GM19193 (cell line): ENCODE measurements around the gene ADCY9.

ENCODE experiments used
- POLR2A ChIP-seq: IDR thresholded peaks from 4 replicates; pipeline ENCODE4 v1.6.1; 2011; ENCODE audit not compliant: insufficient read depth, insufficient read length; ENCODE audit errors: extremely low read depth

Gene ADCY9

DNA sequence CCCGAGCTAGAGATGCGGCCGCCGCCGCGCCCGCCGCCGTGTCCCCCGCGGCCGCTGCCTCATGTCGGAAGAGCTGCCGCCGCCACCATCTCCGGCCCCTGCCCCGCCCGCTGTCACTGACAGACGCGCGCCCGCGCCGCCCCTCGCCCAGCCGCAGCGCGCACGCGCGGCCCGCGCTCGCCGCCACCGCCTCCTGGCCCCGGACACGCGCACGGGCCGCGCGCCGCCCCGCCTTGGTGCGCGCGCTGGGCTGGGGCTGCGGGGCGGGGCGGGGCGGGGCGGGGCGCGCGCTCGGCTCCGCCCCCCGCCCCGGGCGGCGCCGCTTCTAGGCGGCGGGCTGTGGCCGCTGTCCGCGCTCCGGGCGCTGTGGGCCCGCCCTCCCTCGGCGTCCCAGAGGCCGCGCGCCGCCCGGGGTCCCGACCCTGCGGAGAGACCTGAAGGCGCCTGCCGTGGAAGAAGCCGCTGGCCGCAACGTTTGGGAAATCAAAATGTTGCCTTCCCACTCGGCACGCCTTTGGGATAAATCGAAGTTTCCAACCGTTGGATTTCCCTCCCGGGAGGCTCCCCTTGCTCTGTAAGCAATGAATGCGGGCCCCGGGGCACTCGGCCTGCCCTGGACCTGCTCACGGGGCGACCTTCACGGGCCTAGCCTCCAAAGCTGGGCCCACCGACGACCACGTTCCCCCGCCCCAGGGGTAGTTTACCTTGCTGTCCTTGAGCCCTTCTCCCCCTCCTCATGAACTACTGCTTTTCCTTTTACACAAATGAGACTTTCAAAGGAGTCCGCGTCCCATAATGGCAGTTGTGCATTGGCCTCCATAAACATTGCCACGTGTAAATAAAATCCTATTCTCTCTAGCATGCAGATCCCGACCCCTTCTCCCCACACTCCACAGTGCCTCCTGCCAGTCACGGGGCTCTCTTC is at the start of gene ADCY9:
Gene ADCY9, minus strand, starts transcription at position 118 of the 925 bp plus-strand sequence. CDS start 1,000 bp downstream, outside the sequence.
- TF ChIP-seq POLR2A = no peak

DNA sequence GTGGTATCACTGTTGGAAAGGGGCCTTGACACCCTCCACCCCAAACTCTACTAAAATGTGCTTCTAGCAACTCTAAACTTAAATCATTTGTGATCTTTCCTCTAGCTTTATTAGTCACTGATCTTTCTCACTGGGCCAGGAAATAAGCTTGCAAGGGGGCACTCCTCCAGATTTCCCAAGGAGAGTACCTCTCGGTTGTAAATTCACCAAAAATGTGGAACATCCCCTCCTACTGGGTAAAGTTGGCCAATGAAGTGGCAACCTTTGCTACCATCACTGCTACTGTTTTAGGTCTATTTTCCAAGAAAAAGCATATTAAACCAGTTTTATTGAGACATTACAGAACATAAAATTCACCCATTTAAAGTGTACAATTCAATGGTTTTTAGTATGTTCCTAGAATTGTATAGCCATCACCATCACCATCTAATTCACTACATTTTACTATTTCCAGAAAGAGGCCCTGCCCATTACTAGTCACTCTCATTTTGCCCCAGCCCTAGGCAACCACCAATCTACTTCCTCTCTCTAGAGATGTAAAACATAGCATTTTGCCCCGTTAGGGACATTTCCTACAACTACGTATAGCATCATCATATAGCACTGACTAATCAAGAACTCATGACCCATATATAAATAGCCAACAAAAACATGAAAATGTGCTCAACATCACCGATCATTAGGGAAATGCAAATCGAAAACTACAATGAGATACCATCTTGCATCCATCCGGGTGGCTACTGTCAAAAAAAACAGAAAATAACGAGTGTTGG is 44.6 kb upstream of the ADCY9 start:
- no peak for TF ChIP-seq POLR2A

DNA sequence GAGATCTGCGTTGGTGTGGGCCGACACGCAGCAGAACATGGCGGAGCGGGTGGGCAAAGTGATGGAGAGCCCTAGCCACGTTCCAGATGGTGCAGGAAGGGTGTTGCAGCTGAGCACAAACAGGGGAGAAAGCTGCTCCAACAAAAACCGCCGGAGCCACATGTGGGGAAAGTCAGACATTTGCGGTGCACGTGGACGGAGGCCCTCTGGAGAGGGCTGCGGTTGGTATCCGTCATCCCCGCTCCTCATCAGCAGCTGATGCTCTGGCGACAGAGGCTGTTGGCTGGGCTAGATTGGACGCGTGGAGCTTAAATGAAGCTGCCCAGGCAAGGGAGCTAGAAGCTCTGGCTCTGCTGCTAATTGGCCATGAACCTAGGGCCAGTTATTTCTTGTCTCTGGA is 43.5 kb upstream of the ADCY9 start:
- no peak for TF ChIP-seq POLR2A

DNA sequence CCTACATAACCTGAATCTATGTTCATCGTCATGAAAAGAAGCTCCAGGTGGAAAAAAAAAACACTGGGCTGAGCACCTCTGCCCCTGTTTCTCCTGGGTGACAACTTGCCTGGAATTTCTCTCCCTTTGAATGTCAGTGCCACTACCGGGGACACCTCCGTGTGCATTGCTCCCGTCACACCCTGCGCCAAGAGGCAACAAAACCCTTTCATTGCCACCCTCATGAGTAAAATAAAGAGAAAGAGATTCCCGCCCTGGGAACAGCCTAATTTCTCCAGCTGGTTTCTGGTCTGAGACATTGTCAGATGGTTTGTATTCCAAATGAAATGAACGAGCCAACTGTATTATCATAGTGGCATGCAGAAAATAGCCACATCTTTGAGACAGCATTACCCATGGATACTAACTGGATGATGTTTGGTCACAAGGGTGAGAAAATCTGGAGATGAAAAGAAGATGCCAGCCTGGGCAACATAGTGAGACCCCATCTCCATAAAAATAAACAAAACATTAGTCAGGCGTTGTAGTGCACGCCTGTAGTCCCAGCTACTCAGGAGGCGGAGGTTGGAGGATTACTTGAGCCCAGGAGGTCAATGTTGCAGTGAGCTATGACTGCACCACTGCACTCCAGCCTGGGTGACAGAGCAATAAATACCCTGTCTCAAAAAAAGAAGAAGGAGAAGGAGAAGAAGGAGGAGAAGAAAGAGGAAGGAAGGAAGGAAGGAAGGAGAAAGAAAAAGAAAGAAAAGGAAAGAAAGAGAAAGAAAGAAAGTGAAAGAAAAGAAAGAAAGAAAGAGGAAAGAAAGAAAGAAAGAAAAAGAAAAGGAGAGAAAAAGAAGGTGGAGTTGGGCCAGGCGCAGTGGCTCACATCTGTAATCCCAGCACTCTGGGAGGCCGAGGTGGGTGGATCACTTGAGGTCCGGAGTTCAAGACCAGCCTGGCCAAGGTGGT is 42.2 kb upstream of the ADCY9 start:
- no peak for TF ChIP-seq POLR2A

DNA sequence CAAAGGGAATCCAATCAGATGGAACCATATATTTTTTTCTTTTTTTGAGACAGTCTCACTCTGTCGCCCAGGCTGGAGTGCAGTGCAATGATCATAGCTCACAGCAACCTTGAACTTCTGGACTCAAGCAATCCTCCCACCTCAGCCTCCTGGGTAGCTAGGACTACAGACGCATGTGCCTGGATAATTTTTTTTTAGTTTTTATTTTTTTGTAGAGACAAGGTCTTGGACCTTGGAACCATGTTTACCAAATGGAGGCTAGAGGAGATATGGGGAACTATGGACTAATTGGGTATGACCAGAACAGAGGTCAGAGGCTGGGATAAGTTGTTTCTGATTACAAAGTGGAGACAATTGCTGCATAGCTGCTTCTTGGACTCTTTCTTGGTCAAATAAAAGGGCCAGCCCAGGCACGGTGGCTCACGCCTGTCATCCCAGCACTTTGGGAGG is 41.2 kb upstream of the ADCY9 start:
- TF ChIP-seq POLR2A = no peak

DNA sequence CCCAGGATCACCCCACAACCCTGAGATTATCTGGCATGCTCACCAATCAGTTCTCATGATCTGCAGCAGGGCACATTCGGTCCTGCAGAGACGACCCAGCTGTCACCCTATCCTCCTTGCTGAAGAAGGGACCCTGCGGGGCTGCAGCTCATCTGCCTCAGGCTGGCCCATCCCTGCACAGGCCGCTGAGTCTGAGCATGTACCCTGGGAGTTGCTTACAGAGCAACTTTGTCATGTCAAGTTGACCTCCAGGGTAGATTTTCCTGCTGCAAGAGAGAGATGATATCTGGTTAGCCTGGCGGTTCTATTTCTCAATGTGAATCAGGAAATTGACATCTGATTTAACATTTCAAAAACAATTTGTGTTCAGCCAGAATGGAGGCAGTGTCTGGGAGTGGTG is 36.0 kb upstream of the ADCY9 start:
- no peak for TF ChIP-seq POLR2A

DNA sequence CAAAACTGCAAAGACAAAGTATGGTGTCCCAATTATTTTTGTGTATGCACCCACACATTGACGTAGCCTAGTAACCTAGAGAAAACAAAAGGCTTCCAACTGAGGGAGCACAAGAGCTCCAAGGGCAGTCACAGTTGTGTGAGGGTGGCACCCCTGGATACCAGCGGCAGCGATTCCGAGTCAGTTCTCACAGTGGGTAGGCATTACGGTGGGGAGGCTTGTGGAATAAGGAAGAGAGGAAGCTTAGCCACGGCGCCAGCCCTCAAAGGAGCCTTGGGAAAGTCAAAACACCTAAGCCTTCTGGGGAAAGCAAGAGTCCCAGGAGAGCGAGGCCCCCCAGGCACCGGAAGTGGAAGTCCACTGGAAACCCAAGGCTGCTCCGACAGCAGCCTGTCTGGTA is 31.0 kb upstream of the ADCY9 start:
- no peak for TF ChIP-seq POLR2A

DNA sequence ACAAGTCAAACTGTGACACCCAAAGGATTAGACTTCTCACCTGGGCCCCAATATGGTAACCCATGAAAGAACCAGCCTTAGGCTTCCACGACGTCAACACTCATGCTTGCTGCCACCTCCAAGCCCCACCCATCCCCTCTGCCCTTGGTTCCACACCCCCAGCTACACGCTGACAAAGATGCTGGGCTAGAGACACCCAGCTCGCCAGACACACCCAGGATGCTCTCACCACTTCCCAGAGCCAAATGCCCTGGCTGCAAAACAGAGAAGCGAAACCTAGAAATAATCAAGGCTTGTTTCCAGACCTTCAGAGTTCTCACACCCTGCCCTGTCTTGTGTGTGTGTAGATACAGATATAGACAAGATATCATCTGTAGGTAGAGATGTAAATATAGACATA is 26.0 kb upstream of the ADCY9 start:
- no peak for TF ChIP-seq POLR2A

DNA sequence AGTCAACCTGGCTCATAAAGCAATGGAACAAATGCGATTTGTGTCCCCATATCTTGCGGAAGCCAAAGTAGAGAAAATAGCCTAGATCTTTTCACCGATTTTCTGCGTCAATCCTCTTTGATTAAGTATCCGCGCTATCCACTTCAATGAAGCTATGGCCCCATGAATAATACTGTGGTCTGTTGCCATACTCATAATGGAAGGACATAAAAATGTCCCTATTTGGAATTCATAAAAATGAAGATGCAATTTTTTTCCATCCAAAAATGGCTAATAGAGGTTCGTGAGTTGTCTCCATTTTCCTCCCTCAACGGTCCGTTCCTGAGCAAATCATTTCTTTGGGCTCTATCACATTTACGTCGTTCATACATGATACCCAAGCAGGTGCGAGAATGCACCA is 25.4 kb upstream of the ADCY9 start:
- no peak for TF ChIP-seq POLR2A

DNA sequence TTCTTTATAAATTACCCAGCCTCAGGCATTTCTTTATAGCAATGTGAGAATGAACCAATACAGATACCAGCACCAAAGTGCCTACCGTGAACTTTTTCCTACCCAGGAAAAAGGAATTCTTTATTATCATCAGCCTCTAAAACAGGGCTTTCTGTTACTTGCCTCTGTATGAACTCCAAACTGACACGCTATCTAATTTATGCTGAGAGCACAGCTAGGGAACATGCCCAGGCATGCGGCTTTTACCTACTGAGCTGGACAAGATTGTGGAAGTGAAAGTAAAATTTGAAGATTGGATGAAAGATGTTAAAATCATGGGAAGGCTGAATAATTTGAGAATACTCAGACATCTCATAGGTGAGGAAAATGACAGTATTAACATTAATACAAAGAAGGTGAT is 24.4 kb upstream of the ADCY9 start:
- no peak for TF ChIP-seq POLR2A

DNA sequence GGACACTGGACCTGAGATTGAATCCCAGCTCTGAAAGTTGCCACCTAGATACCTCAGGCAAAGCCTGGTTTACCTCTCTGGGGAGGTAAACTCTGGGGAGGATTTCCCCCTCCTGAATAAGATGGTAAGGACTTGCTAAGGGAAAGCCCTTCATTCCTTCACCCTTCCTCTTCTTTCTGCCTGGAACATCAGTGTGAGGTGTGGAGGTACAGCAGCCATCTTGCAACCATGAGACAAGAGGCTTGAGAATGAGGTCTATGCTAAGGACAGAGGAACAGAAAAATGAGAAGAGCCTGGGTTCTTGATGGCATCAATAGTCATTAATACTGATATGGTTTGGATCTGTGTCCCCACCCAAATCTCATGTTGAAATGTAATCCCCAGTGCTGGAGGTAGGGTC is 23.7 kb upstream of the ADCY9 start:
- no peak for TF ChIP-seq POLR2A

DNA sequence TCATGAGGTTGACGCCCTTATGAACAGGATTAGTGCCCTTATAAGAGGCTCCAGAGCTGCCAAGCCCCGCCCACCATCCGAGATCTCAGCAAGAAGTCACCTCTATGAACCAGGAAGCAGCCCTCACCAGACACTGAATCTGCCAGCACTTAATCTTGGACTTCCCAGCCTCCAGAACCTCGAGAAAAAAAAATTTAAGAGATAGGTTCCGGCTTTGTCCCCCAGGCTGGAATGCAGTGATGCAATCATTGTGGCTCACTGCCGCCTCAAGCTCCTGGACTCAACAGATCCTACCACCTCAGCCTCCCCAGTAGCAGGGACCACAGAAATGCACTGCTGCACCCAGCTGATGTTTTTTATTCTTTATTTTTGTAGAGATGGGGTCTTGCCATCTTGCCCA is 22.5 kb upstream of the ADCY9 start:
- TF ChIP-seq POLR2A = no peak

DNA sequence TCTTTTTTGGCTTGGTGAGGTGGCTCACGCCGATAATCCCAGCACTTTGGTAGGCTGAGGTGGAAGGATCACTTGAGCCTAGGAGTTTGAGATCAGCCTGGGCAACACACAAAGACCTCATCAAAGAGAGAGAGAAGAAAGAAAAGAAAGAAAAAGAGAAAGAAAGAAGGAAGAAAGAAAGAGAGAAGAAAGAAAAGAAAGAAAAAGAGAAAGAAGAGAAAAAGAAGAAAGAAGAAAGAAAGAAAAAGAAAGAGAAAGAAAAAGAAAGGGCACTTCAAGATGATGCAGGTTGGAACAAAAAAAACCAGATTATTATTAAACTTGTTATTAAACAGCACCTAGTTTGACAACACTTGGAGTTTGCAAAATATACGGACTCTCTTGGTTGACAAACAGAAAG is 21.2 kb upstream of the ADCY9 start:
- TF ChIP-seq POLR2A = no peak

DNA sequence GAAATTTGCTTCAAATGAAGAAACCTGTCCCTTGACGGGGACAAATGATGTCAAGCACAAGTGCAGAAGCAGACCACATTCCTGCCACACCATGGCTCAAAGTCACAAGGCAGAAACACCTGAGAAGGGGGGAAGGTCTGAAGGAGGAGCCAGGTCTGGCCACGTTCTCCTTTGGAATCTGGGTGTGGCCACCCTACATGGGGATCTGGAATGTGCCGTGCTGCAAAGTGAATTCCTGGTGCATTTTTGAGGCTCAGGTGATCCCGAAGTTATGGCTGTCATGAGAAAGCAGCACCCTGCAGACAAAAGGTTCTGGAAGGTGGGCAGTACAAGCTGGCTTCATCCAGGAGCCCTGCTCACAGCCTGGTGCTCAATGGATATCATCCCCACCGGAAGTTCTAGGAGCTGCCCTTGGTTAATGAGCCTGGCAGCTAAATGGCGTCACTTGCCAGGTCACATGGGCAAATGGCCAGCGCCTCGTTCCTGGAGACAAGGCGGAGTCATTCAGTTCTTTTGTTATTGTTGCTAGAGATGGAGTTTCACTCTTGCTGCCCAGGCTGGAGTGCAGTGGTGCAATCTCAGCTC is 20.1 kb upstream of the ADCY9 start:
- TF ChIP-seq POLR2A = no peak

DNA sequence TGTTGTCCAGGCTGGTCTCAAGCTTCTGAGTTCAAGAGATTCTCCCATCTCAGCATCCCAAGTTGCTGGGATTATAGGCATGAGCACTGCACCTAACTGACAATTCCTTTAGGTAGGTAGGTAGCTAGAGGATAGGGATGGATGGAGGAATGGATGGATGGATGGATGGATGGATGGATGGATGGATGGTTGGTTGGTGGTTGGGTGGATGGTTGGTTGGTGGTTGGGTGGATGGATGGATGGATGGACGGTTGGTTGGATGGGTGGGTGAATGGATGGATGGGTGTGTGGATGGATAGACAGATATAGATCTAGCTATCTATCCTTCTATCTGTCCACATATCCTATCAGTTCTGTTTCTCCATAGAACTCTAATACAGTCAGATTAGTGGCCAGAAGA is 19.3 kb upstream of the ADCY9 start:
- TF ChIP-seq POLR2A = no peak

DNA sequence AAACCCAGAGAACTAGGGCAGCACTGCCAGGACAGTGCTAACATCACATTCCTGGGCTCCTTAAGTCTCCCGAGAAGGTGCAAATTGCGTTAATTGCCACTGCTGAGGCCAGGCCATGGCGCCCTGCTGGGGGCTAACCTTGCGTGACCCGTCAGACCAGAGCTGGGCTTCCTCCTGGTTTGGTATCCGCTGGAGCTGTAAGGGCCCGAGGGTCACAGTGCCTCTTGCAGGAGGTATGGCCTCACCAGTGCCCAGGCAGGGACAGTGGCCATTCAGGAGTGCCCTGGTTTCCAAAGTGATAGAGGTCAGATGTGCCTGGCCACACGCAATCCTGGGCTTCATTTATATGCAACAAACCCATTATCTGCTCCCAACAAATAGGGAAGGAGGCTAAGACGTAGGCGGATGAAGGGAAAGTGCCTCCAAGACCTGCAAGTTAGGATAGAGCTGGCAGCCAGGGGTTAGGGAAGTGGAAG is 17.7 kb upstream of the ADCY9 start:
- no peak for TF ChIP-seq POLR2A
